ENCODE results near the gene FAAH.

DNA sequence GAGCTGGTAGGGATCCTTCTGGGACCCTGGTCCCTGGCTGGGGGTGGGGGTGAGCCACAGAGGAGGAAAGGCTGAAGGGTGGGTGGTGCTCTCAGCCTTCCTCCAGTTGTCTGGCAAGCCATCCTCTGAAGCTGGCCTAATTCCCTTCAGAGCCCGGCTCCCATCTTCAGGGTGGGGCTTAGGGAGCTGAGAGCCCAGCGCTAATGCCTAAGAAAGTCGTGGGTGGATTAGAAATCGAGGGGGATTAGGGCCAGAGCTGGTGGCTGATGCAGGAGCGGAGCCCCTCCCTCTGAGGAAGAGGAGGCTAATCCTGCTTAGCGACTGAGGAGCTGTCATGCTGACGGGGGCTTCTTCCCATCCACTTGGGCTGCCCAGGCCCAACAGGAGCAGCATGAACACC is 64.7 kb downstream of the FAAH start:
- TF ChIP-seq, protein P1, sequence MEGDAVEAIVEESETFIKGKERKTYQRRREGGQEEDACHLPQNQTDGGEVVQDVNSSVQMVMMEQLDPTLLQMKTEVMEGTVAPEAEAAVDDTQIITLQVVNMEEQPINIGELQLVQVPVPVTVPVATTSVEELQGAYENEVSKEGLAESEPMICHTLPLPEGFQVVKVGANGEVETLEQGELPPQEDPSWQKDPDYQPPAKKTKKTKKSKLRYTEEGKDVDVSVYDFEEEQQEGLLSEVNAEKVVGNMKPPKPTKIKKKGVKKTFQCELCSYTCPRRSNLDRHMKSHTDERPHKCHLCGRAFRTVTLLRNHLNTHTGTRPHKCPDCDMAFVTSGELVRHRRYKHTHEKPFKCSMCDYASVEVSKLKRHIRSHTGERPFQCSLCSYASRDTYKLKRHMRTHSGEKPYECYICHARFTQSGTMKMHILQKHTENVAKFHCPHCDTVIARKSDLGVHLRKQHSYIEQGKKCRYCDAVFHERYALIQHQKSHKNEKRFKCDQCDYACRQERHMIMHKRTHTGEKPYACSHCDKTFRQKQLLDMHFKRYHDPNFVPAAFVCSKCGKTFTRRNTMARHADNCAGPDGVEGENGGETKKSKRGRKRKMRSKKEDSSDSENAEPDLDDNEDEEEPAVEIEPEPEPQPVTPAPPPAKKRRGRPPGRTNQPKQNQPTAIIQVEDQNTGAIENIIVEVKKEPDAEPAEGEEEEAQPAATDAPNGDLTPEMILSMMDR (IDR thresholded peaks at IDR 0.05), result no peak
- no peak for TF ChIP-seq ZFX (IDR thresholded peaks at IDR 0.05; ENCODE audit: borderline replicate concordance)
